K562 (cell line): Measurements from ENCODE around the gene ADAM21. TPM values are rescaled to one million over a fixed set of nuclear protein-coding genes. Genes with fewer than 3 reads are reported as not detected.

ENCODE experiments used
- SAP30 ChIP-seq: fragments of 200-600 bp; sonication (generic); IDR thresholded peaks from 2 replicates; pipeline ENCODE4 v1.6.1; 2012; ENCODE audit warnings: borderline replicate concordance, low read depth, mild to moderate bottlenecking, moderate library complexity, low read length, control low read depth, inconsistent platforms; ENCODE audit not compliant: insufficient read depth, poor library complexity, severe bottlenecking
- ZNF274 ChIP-seq: IDR thresholded peaks from 2 replicates; pipeline ENCODE4 v1.6.1; 2011; ENCODE audit warnings: low read depth, mild to moderate bottlenecking, low read length, moderate library complexity, borderline replicate concordance
- ZNF318 ChIP-seq, 2 experiments: fragments of 450-650 bp; IDR thresholded peaks; 2 replicates each; pipeline ENCODE4 v1.6.1; 2016; ENCODE audit warnings: mild to moderate bottlenecking in 2 of 2, borderline replicate concordance in 1 of 2, low read depth in 1 of 2, moderate library complexity in 1 of 2
- ZNF518B ChIP-seq: fragments of 250-450 bp; sonication (Bioruptor Pico); IDR thresholded peaks from 2 replicates; pipeline ENCODE4 v1.5.0; 2021; ENCODE audit warnings: mild to moderate bottlenecking, moderate library complexity
- polyA plus RNA-seq, 8 experiments: library from polyadenylated mRNA; depleted of rRNA in 4 of 8; stranded (reverse) in 5 of 8; unstranded in 3 of 8; fragments of >200 nt; fragmentation: Nextera tagmentation in 2 of 8; fragmentation: Illumina TruSeq in 1 of 8; extraction: Ambion mirVana in 2 of 8; extraction: Trizol in 1 of 8; gene quantifications; 2 replicates each; pipeline versions ENCODE4 v1.2.1 to v1.2.3, GENCODE V29; 2011 to 2014; ENCODE audit warnings: inconsistent platforms in 1 of 8, missing spikeins in 1 of 8
- total RNA-seq, 7 experiments: library from RNA; depleted of rRNA in 6 of 7; stranded (reverse); fragments of >200 nt in 6 of 7; fragmentation: Illumina TruSeq in 2 of 7; extraction: Trizol in 2 of 7; gene quantifications; 2 replicates each; pipeline versions ENCODE4 v1.2.1 to v1.2.3, GENCODE V29; 2011 to 2021; ENCODE audit warnings: low replicate concordance in 1 of 7
- TF ChIP-seq, protein P1 (sequence below), 2 experiments: IDR thresholded peaks; 2 replicates each; pipeline ENCODE4 v1.6.1; 2012; ENCODE audit warnings: improper control_type of control experiment in 2 of 2, low read depth in 2 of 2, low read length in 2 of 2, borderline replicate concordance in 1 of 2

ADAM21 gene
- total and polyA plus RNA-seq, 9 of the 15 experiments (the other 6 are each of a cell fraction or from before 2014, with no cell fraction given): 0.03 to 0.15 (median 0.05) TPM; not detected in 4

- TF ChIP-seq, protein P1, sequence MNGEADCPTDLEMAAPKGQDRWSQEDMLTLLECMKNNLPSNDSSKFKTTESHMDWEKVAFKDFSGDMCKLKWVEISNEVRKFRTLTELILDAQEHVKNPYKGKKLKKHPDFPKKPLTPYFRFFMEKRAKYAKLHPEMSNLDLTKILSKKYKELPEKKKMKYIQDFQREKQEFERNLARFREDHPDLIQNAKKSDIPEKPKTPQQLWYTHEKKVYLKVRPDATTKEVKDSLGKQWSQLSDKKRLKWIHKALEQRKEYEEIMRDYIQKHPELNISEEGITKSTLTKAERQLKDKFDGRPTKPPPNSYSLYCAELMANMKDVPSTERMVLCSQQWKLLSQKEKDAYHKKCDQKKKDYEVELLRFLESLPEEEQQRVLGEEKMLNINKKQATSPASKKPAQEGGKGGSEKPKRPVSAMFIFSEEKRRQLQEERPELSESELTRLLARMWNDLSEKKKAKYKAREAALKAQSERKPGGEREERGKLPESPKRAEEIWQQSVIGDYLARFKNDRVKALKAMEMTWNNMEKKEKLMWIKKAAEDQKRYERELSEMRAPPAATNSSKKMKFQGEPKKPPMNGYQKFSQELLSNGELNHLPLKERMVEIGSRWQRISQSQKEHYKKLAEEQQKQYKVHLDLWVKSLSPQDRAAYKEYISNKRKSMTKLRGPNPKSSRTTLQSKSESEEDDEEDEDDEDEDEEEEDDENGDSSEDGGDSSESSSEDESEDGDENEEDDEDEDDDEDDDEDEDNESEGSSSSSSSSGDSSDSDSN (IDR thresholded peaks at IDR 0.05; ENCODE audit: borderline replicate concordance in 1 of 2, low read depth in 2 of 2, low read length in 2 of 2): no peak
- no peak for TF ChIP-seq ZNF274
- TF ChIP-seq SAP30: no peak
- no peak for TF ChIP-seq ZNF518B (CRISPR knock-in tag)
- no peak for TF ChIP-seq ZNF318 (IDR thresholded peaks at IDR 0.05; ENCODE audit: borderline replicate concordance in 1 of 2, low read depth in 1 of 2)
These were observed 35.1 kb upstream of the ADAM21 start, which contains the start of gene SYNJ2BP (continued) for GRCh38 chr14:70416725-70417349.
